Activated gamma-delta T cell treated with anti-CD3 and anti-CD28 coated beads, Interleukin-2, amount 50 U/mL, for 16 hours (primary cell): ENCODE measurements around the gene YTHDC2.

Experiments used
- DNase-seq: peaks from one replicate; pipeline ENCODE4 v3.0.0-alpha.2; 2020; ENCODE audit warnings: low read depth

YTHDC2 gene

GRCh38 chr5:113606298-113607134 lies 93.0 kb downstream of the YTHDC2 start:
- DNase-seq = peak; percentile 9

GRCh38 chr5:113607361-113607760 lies 93.9 kb downstream of the YTHDC2 start:
- no peak for DNase-seq

GRCh38 chr5:113608113-113608596 lies 94.7 kb downstream of the YTHDC2 start:
- no peak for DNase-seq

- DNase-seq = no peak
These were observed 98.6 kb downstream of the YTHDC2 start for GRCh38 chr5:113612060-113612496.

- no peak for DNase-seq
These were observed 100.7 kb downstream of the YTHDC2 start for GRCh38 chr5:113614191-113614590.

GRCh38 chr5:113615708-113616107 lies 102.2 kb downstream of the YTHDC2 start:
- no peak for DNase-seq

GRCh38 chr5:113617191-113617796 lies 103.8 kb downstream of the YTHDC2 start:
- DNase-seq = no peak

- DNase-seq = no peak
These were observed 119.5 kb downstream of the YTHDC2 start for GRCh38 chr5:113632996-113633395.

GRCh38 chr5:113634957-113635356 lies 121.5 kb downstream of the YTHDC2 start:
- DNase-seq = no peak

GRCh38 chr5:113641715-113642114 lies 128.2 kb downstream of the YTHDC2 start:
- DNase-seq = no peak
